Right kidney (tissue), 1 donor: Measurements from ENCODE around the gene RYR1.
A peak's percentile ranks its signal among the peaks of the same experiment; 100 is the strongest.
"Not testable (repeated sequence)": the region's sequence is repeated elsewhere in the genome, so short reads cannot be mapped to it uniquely, and the experiment has no call there.

ENCODE experiments used
- DNase-seq: peaks from one replicate; pipeline ENCODE4 v3.0.0-alpha.2; 2016

RYR1 gene

GRCh38 chr19:38427035-38427677 is 6.3 kb upstream of the RYR1 start:
- DNase-seq, result not testable (repeated sequence)

GRCh38 chr19:38429055-38429810 is 4.3 kb upstream of the RYR1 start:
- no peak for DNase-seq

GRCh38 chr19:38429811-38430156 is 3.7 kb upstream of the RYR1 start:
- DNase-seq, result no peak

GRCh38 chr19:38430931-38431330 is 2.6 kb upstream of the RYR1 start:
- DNase-seq, result no peak

GRCh38 chr19:38434549-38435051 is 1.1 kb downstream of the RYR1 start:
- peak; percentile 49 for DNase-seq

- DNase-seq, result no peak
Observed at GRCh38 chr19:38437295-38437694, 3.8 kb downstream of the RYR1 start.

GRCh38 chr19:38437917-38438316 is 4.4 kb downstream of the RYR1 start:
- DNase-seq, result no peak

GRCh38 chr19:38440592-38440991 is 7.1 kb downstream of the RYR1 start:
- DNase-seq, result no peak

- DNase-seq, result no peak
Observed at GRCh38 chr19:38441657-38442348, 8.3 kb downstream of the RYR1 start.

- DNase-seq, result no peak
Observed at GRCh38 chr19:38442736-38443135, 9.2 kb downstream of the RYR1 start.

- no peak for DNase-seq
Observed at GRCh38 chr19:38443458-38443999, 10.0 kb downstream of the RYR1 start.

- DNase-seq, result no peak
Observed at GRCh38 chr19:38444026-38444425, 10.5 kb downstream of the RYR1 start.

GRCh38 chr19:38445362-38445761 is 11.9 kb downstream of the RYR1 start:
- DNase-seq, result no peak

GRCh38 chr19:38448225-38448624 is 14.7 kb downstream of the RYR1 start:
- DNase-seq, result no peak

- DNase-seq, result no peak
Observed at GRCh38 chr19:38449518-38449917, 16.0 kb downstream of the RYR1 start.

- no peak for DNase-seq
Observed at GRCh38 chr19:38451036-38451435, 17.5 kb downstream of the RYR1 start.

GRCh38 chr19:38451629-38452028 is 18.1 kb downstream of the RYR1 start:
- DNase-seq, result no peak

GRCh38 chr19:38452430-38453366 is 19.2 kb downstream of the RYR1 start:
- no peak for DNase-seq

- no peak for DNase-seq
Observed at GRCh38 chr19:38453596-38453995, 20.1 kb downstream of the RYR1 start.

GRCh38 chr19:38455031-38455430 is 21.5 kb downstream of the RYR1 start:
- peak; percentile 43 for DNase-seq

- DNase-seq, result no peak
Observed at GRCh38 chr19:38457202-38457601, 23.7 kb downstream of the RYR1 start.
